IMR-90 (cell line): ENCODE data around the gene RAD23B. TPM values are rescaled to one million over a fixed set of nuclear protein-coding genes. Genes with fewer than 3 reads are reported as not detected.

Source experiments
- ATAC-seq: fragments of 200-7000 bp; cut with Tn5 transposase; 2 replicates; pipeline ENCODE4 v1.9.1; 2020; ENCODE audit warnings: low read depth, mild to moderate bottlenecking, moderate library complexity
- BruUV-seq: library from RNA; stranded (reverse); fragments of 400-500 nt; replicated peaks from 2 replicates; lab custom pipeline; 2021; lab: Mats Ljungman, UMichigan
- CTCF ChIA-PET: fragments of 300-600 bp; formaldehyde crosslinking; extraction: SDS; loops from one replicate; lab custom pipeline; 2021; ENCODE audit warnings: antibody characterized with exemption; lab: Yijun Ruan, JAX
- POLR2A ChIA-PET: fragments of 300-600 bp; sonication (Branson Sonifier 250); formaldehyde crosslinking; loops from one replicate; lab custom pipeline; 2022; ENCODE audit warnings: antibody characterized with exemption; ENCODE audit not compliant: unreplicated experiment; lab: Charles Lee
- DNase-seq: peaks from one replicate; pipeline ENCODE4 v3.0.0; 2013
- H2AFZ ChIP-seq: replicated peaks from 2 replicates; pipeline ENCODE3; 2013; ENCODE audit warnings: low read length, mild to moderate bottlenecking; ENCODE audit not compliant: poor library complexity
- H2AK5ac ChIP-seq: 2 replicates; pipeline ENCODE4 v1.6.1; 2013; ENCODE audit warnings: low read depth, low read length, inconsistent platforms
- H2AK9ac ChIP-seq: replicated peaks from 2 replicates; pipeline ENCODE3; 2013; ENCODE audit warnings: mild to moderate bottlenecking, low read depth, low read length, moderate library complexity; ENCODE audit not compliant: poor library complexity
- H2BK120ac ChIP-seq: 2 replicates; pipeline ENCODE4 v1.6.1; 2013; ENCODE audit warnings: low read depth, low read length, inconsistent platforms
- H2BK15ac ChIP-seq: 3 replicates; pipeline ENCODE4 v1.6.1; 2013; ENCODE audit warnings: low read depth, low read length, inconsistent platforms
- H2BK20ac ChIP-seq: 2 replicates; pipeline ENCODE4 v1.6.1; 2013; ENCODE audit warnings: low read depth, mild to moderate bottlenecking, inconsistent platforms, low read length, moderate library complexity
- H2BK5ac ChIP-seq: 2 replicates; pipeline ENCODE4 v1.6.1; 2013; ENCODE audit warnings: mild to moderate bottlenecking, low read depth, low read length, inconsistent platforms; ENCODE audit not compliant: poor library complexity, severe bottlenecking
- H3K14ac ChIP-seq: replicated peaks from 2 replicates; pipeline ENCODE4 v1.6.1; 2013; ENCODE audit warnings: low read depth, low read length, inconsistent platforms
- H3K18ac ChIP-seq: 2 replicates; pipeline ENCODE4 v1.6.1; 2013; ENCODE audit warnings: low read depth, low read length, control low read depth
- H3K23ac ChIP-seq: 2 replicates; pipeline ENCODE4 v1.6.1; 2013; ENCODE audit warnings: low read depth, low read length, inconsistent platforms
- H3K27ac ChIP-seq: 2 replicates; pipeline ENCODE4 v1.5.1; 2013; ENCODE audit warnings: mild to moderate bottlenecking, control low read depth, low read length; ENCODE audit not compliant: insufficient read depth
- H3K27me3 ChIP-seq: 2 replicates; pipeline ENCODE4 v1.6.1; 2013; ENCODE audit warnings: low read length; ENCODE audit not compliant: control insufficient read depth, insufficient read depth
- H3K36me3 ChIP-seq: 2 replicates; pipeline ENCODE4 v1.6.1; 2013; ENCODE audit warnings: low read length, mixed read lengths; ENCODE audit not compliant: control insufficient read depth, insufficient read depth
- H3K4ac ChIP-seq: 2 replicates; pipeline ENCODE4 v1.6.1; 2013; ENCODE audit warnings: low read depth, low read length, inconsistent platforms
- H3K4me1 ChIP-seq: 2 replicates; pipeline ENCODE4 v1.6.1; 2013; ENCODE audit warnings: low read length, mixed read lengths; ENCODE audit not compliant: control insufficient read depth, insufficient read depth
- H3K4me2 ChIP-seq: 2 replicates; pipeline ENCODE4 v1.6.1; 2013; ENCODE audit warnings: low read depth, mild to moderate bottlenecking, control low read depth, low read length, moderate library complexity
- H3K4me3 ChIP-seq: 2 replicates; pipeline ENCODE4 v1.5.1; 2013; ENCODE audit warnings: low read depth, mild to moderate bottlenecking, control low read depth, low read length, moderate library complexity; ENCODE audit not compliant: insufficient read depth
- H3K56ac ChIP-seq: 2 replicates; pipeline ENCODE4 v1.6.1; 2013; ENCODE audit warnings: low read length, inconsistent platforms; ENCODE audit not compliant: insufficient read depth; ENCODE audit errors: extremely low read depth
- H3K79me1 ChIP-seq, 2 experiments: 2 replicates each; pipeline ENCODE4 v1.6.1; 2013; ENCODE audit warnings: low read length in 2 of 2, inconsistent platforms in 1 of 2, low read depth in 1 of 2
- H3K9ac ChIP-seq: 2 replicates; pipeline ENCODE4 v1.6.1; 2013; ENCODE audit warnings: low read depth, low read length, control low read depth
- H3K9me1 ChIP-seq: 2 replicates; pipeline ENCODE4 v1.6.1; 2013; ENCODE audit warnings: low read length, inconsistent platforms; ENCODE audit not compliant: insufficient read depth
- H3K9me3 ChIP-seq: 2 replicates; pipeline ENCODE4 v1.6.1; 2013; ENCODE audit warnings: low read length; ENCODE audit not compliant: control insufficient read depth, insufficient read depth
- H4K20me1 ChIP-seq: 2 replicates; pipeline ENCODE4 v1.6.1; 2013; ENCODE audit warnings: low read length, inconsistent platforms; ENCODE audit not compliant: insufficient read depth
- H4K5ac ChIP-seq: 2 replicates; pipeline ENCODE4 v1.6.1; 2013; ENCODE audit warnings: mild to moderate bottlenecking, low read depth, low read length, control low read depth
- H4K8ac ChIP-seq, 2 experiments: 2 replicates each; pipeline ENCODE4 v1.6.1; 2013; ENCODE audit warnings: low read depth in 2 of 2, low read length in 2 of 2, control low read depth in 1 of 2, inconsistent platforms in 1 of 2
- H4K91ac ChIP-seq: 2 replicates; pipeline ENCODE4 v1.6.1; 2013; ENCODE audit warnings: low read depth, low read length, inconsistent platforms; ENCODE audit not compliant: insufficient read depth
- BHLHE40 ChIP-seq: fragments of 150-350 bp; IDR thresholded peaks from 2 replicates; pipeline ENCODE4 v1.6.1; 2016; ENCODE audit warnings: mild to moderate bottlenecking, low read depth, low read length
- CTCF ChIP-seq: conservative IDR thresholded peaks from 2 replicates; pipeline ENCODE4 v1.5.1; 2012; ENCODE audit warnings: mild to moderate bottlenecking, low read depth, low read length, improper control_type of control experiment
- FOS ChIP-seq: fragments of 150-350 bp; IDR thresholded peaks from 2 replicates; pipeline ENCODE4 v1.6.1; 2016; ENCODE audit warnings: low read depth, low read length
- MAFK ChIP-seq: IDR thresholded peaks from 2 replicates; pipeline ENCODE4 v1.6.1; 2012; ENCODE audit warnings: low read depth, low read length, improper control_type of control experiment
- MAZ ChIP-seq: IDR thresholded peaks from 2 replicates; pipeline ENCODE4 v1.6.1; 2012; ENCODE audit warnings: low read depth, mild to moderate bottlenecking, low read length, improper control_type of control experiment, moderate library complexity, borderline replicate concordance
- MXI1 ChIP-seq: IDR thresholded peaks from 2 replicates; pipeline ENCODE4 v1.6.1; 2012; ENCODE audit warnings: low read depth, mild to moderate bottlenecking, low read length, moderate library complexity, borderline replicate concordance
- POLR2A ChIP-seq: IDR thresholded peaks from 2 replicates; pipeline ENCODE4 v1.6.1; 2012; ENCODE audit warnings: mild to moderate bottlenecking, low read depth, low read length
- RAD21 ChIP-seq: IDR thresholded peaks from 2 replicates; pipeline ENCODE4 v1.6.1; 2012; ENCODE audit warnings: low read length, improper control_type of control experiment
- RFX5 ChIP-seq: IDR thresholded peaks from 2 replicates; pipeline ENCODE4 v1.8.0; 2012; ENCODE audit warnings: low read depth, mild to moderate bottlenecking, low read length, moderate library complexity
- SMC3 ChIP-seq: fragments of 150-350 bp; IDR thresholded peaks from 2 replicates; pipeline ENCODE4 v1.6.1; 2016; ENCODE audit warnings: low read depth, mild to moderate bottlenecking, antibody characterized with exemption, low read length, moderate library complexity
- USF2 ChIP-seq: fragments of 150-350 bp; IDR thresholded peaks from 2 replicates; pipeline ENCODE4 v1.6.1; 2017; ENCODE audit warnings: mild to moderate bottlenecking, antibody characterized with exemption, low read length, low read depth
- WGBS, 2 experiments: methylation state at CpG; one replicate each; pipeline versions ENCODE4 v1.1.5 to v1.1.7; 2013; ENCODE audit warnings: missing lambda C conversion rate in 2 of 2; ENCODE audit not compliant: insufficient read length in 1 of 2; ENCODE audit errors: extremely low coverage in 2 of 2; 5-methylcytosine and 5-hydroxymethylcytosine counted together
- dilution Hi-C: fragments of 300-500 bp; cut with HindIII; formaldehyde crosslinking; loops from one replicate; pipeline ENCODE4 v1.14.3; 2018; ENCODE audit warnings: low sequenced_read_pairs; ENCODE audit not compliant: unreplicated experiment
- in situ Hi-C: fragments of 300-500 bp; cut with MboI; formaldehyde crosslinking; loops from 3 replicates; pipeline ENCODE4 v1.14.3; 2019; ENCODE audit warnings: low sequenced_read_pairs, inconsistent platforms, mixed read lengths
- intact Hi-C: fragments of 100-400 bp; cut with micrococcal nuclease; formaldehyde crosslinking; loops from 2 replicates; pipeline ENCODE4 v1.10.0; 2022
- polyA plus RNA-seq, 3 experiments: library from polyadenylated mRNA; depleted of rRNA; stranded (reverse); fragments of >200 nt; gene quantifications; 2 replicates each; pipeline ENCODE4 v1.2.3, GENCODE V29; 2012; ENCODE audit warnings: low replicate concordance in 1 of 3
- total RNA-seq: library from RNA; depleted of rRNA; stranded (reverse); fragments of >200 nt; gene quantifications from 2 replicates; pipeline ENCODE4 v1.2.3, GENCODE V29; 2012

Gene RAD23B
- total and polyA plus RNA-seq, 2 of the 4 experiments (the other 2 are of a cell fraction) = 126 to 148 TPM

GRCh38 chr9:107275530-107275929, 7.5 kb upstream of the RAD23B start:
- Histone ChIP-seq H2BK120ac (peak overlapping the region; percentile 94), H4K8ac (peak overlapping the region; percentile 8 to 76), H4K5ac (peak overlapping the region; percentile 94), H2AK5ac (peak overlapping the region; percentile 99), H3K4ac (peak overlapping the region; percentile 90), H3K4me2 (peak overlapping the region; percentile 51; the same call in 1 of the 2 replicates), H3K9ac (no peak overlapping the region), H3K56ac (peak overlapping the region; percentile 26; the same call in 1 of the 2 replicates), H3K9me1 (peaks cover 16% of the 10 kb centered on the region), H3K23ac (peak overlapping the region; percentile 68), H3K36me3 (no peaks in the 10 kb centered on the region), H2BK20ac (peak overlapping the region; percentile 89), H3K4me1 (peaks cover 28% of the 10 kb centered on the region), H3K27me3 (no peaks in the 10 kb centered on the region), H3K14ac (peak overlapping the region; percentile 32), H3K27ac (peak overlapping the region; percentile 94), H3K18ac (peak overlapping the region; percentile 93), H2BK15ac (peak overlapping the region; percentile 35; the same call in 2 of the 3 replicates), H4K20me1 (no peaks in the 10 kb centered on the region), H3K79me1 (peaks cover 3 to 17% of the 10 kb centered on the region in 2 experiments; a peak in 3 of 4 replicates), H3K9me3 (no peaks in the 10 kb centered on the region), H4K91ac (peak overlapping the region; percentile 90), H3K4me3 (no peak overlapping the region), H2AFZ (no peak overlapping the region), H2BK5ac (peak overlapping the region; percentile 97), H2AK9ac (peak overlapping the region; percentile 56)
- ATAC-seq = no peak
- in situ Hi-C loops (loop anchor here (25.0 kb wide), 1 partner anchor 388 kb away; no protein-coding TSS in a partner anchor), dilution Hi-C loops (no loop called here), intact Hi-C loops (loop anchor here (2.0 kb wide), 1 partner anchor 23 kb away; no protein-coding TSS in a partner anchor)
- WGBS, 2 experiments = no CpG with 5 or more reads among the region's 2 CpGs
- ChIA-PET CTCF (interaction anchor here (0.6 kb wide), 1 partner anchor 54 kb away, joined by 5 read pairs; no protein-coding TSS in a partner anchor), POLR2A (no interaction called here)
- TF ChIP-seq CTCF (no peak), MAFK (no peak), USF2 (no peak), POLR2A (no peak), MAZ (no peak), FOS (no peak), BHLHE40 (no peak), MXI1 (no peak), SMC3 (no peak), RFX5 (no peak), RAD21 (no peak)
- DNase-seq = no peak
- BruUV-seq = no TSS peak
